Measurements from ENCODE around the gene ABCC12. TPM values are rescaled to one million over a fixed set of nuclear protein-coding genes. Genes with fewer than 3 reads are reported as not detected.

Gene ABCC12
- under 1 TPM in 1 of 2 donors, not detected in 1; 0.25 TPM for total RNA-seq
- polyA plus RNA-seq: not detected

GRCh38 chr16:48155926-48156789 lies at the start of gene ABCC12:
TSS of gene ABCC12 (minus strand) at chr16:48155993. CDS start at chr16:48146424, 9,569 bp downstream.
- Histone ChIP-seq H3K9ac (ENCODE audit: low read depth in 1 of 2, low read length in 2 of 2) (no peak within 1 kb of the TSS), H3K36me3 (ENCODE audit: control insufficient read depth in 4 of 4, insufficient read depth in 3 of 4, low read depth in 1 of 4, low read length in 3 of 4) (no peaks in the 10 kb centered on the region), H3K9me3 (ENCODE audit: control insufficient read depth in 4 of 4, low read length in 3 of 4) (no peaks in the 10 kb centered on the region), H3K27me3 (ENCODE audit: control insufficient read depth in 4 of 4, insufficient read depth in 4 of 4, low read length in 3 of 4) (no peaks in the 10 kb centered on the region), H3K27ac (ENCODE audit: low read depth in 1 of 2, low read length in 2 of 2) (no peak within 1 kb of the TSS), H3K4me3 (ENCODE audit: low read depth in 1 of 3, low read length in 3 of 3) (no peak within 1 kb of the TSS), H3K4me1 (ENCODE audit: control insufficient read depth in 4 of 4, insufficient read depth in 4 of 4, low read length in 3 of 4) (peaks cover 0 to 2% (median 0%) of the 10 kb centered on the region in 4 donors)
- no peak for DNase-seq (ENCODE audit: low spot score)
- WGBS: 56% methylated on average over 24 of the region's 24 CpGs
- TF ChIP-seq TAF1 (conservative IDR thresholded peaks at IDR 0.05) (no peak), HNF4G (IDR thresholded peaks at IDR 0.05) (no peak), RXRA (IDR thresholded peaks at IDR 0.05) (no peak), CTCF (IDR thresholded peaks at IDR 0.05; ENCODE audit: low read depth, low read length, missing input control) (no peak), MAX (IDR thresholded peaks at IDR 0.05) (no peak), EGR1 (IDR thresholded peaks at IDR 0.05; ENCODE audit: low read depth in 2 of 2) (no peak), ATF3 (IDR thresholded peaks at IDR 0.05) (no peak), NR2F2 (IDR thresholded peaks at IDR 0.05) (no peak), SP1 (IDR thresholded peaks at IDR 0.05) (no peak)

GRCh38 chr16:48204825-48205151 lies 49.0 kb upstream of the ABCC12 start:
- H3K4me3 ChIP-seq (ENCODE audit: low read depth in 1 of 3, low read length in 3 of 3): no peak overlapping the region
- no peaks in the 10 kb centered on the region for H3K9me3 ChIP-seq (ENCODE audit: control insufficient read depth in 4 of 4, low read length in 3 of 4)
- peak overlapping the region; percentile 3 to 71 for H3K9ac ChIP-seq (ENCODE audit: low read depth in 1 of 2, low read length in 2 of 2)
- 33% methylated on average over 6 of the region's 6 CpGs for WGBS
- TF ChIP-seq HNF4G (IDR thresholded peaks at IDR 0.05): no peak
- no peak for TF ChIP-seq ATF3 (IDR thresholded peaks at IDR 0.05)
- no peak for TF ChIP-seq JUND (IDR thresholded peaks at IDR 0.05)
- peak; percentile 24 for TF ChIP-seq NR2F2 (IDR thresholded peaks at IDR 0.05)
- TF ChIP-seq GABPA (IDR thresholded peaks at IDR 0.05 in 1 of 2, conservative IDR thresholded peaks at IDR 0.05 in 1 of 2): no peak
- TF ChIP-seq FOXA1 (IDR thresholded peaks at IDR 0.05): no peak
- TF ChIP-seq RAD21 (IDR thresholded peaks at IDR 0.05): peak in 1 of 2 donors; percentile 20
- TF ChIP-seq TAF1 (conservative IDR thresholded peaks at IDR 0.05): peak; percentile 14
- peak; percentile 42 for TF ChIP-seq MAX (IDR thresholded peaks at IDR 0.05)
- peak in 1 of 2 donors; percentile 10 for TF ChIP-seq EGR1 (IDR thresholded peaks at IDR 0.05; ENCODE audit: low read depth in 2 of 2)
- peak; percentile 14 to 56 for TF ChIP-seq HNF4A (conservative IDR thresholded peaks at IDR 0.05)
- TF ChIP-seq FOXA2 (IDR thresholded peaks at IDR 0.05): peak; percentile 1
- peak in 1 of 2 donors; percentile 29 for TF ChIP-seq RXRA (IDR thresholded peaks at IDR 0.05)
- no peak for TF ChIP-seq YY1 (IDR thresholded peaks at IDR 0.05)
- no peak for TF ChIP-seq ZBTB33 (IDR thresholded peaks at IDR 0.05)
- peak; percentile 83 for TF ChIP-seq SP1 (IDR thresholded peaks at IDR 0.05)
- peak; percentile 43 for TF ChIP-seq REST (IDR thresholded peaks at IDR 0.05)
- TF ChIP-seq CTCF (IDR thresholded peaks at IDR 0.05; ENCODE audit: low read depth, low read length, missing input control): no peak
- no peaks in the 10 kb centered on the region for H3K36me3 ChIP-seq (ENCODE audit: control insufficient read depth in 4 of 4, insufficient read depth in 3 of 4, low read depth in 1 of 4, low read length in 3 of 4)
- H3K27me3 ChIP-seq (ENCODE audit: control insufficient read depth in 4 of 4, insufficient read depth in 4 of 4, low read length in 3 of 4): no peaks in the 10 kb centered on the region
- H3K4me1 ChIP-seq (ENCODE audit: control insufficient read depth in 4 of 4, insufficient read depth in 4 of 4, low read length in 3 of 4): peaks cover 17 to 47% (median 31%) of the 10 kb centered on the region in 4 donors
- no peak for DNase-seq (ENCODE audit: low spot score)
- peak overlapping the region; percentile 90 to 99 for H3K27ac ChIP-seq (ENCODE audit: low read depth in 1 of 2, low read length in 2 of 2)
